ENCODE data around the gene ARRB1.
"Not testable (repeated sequence)": the region's sequence is repeated elsewhere in the genome, so short reads cannot be mapped to it uniquely, and the experiment has no call there.

Gene ARRB1

GRCh38 chr11:75333807-75334140 lies 17.7 kb downstream of the ARRB1 start (continued):
- TF ChIP-seq ZNF561 (tag by site-specific recombination; IDR thresholded peaks at IDR 0.05; ENCODE audit: borderline replicate concordance) (no peak), ZNF341 (tag by site-specific recombination; IDR thresholded peaks at IDR 0.05; ENCODE audit: low read depth) (no peak)

- no peaks in the 10 kb centered on the region for H3K36me3 ChIP-seq (ENCODE audit: control insufficient read depth in 2 of 2, insufficient read depth in 1 of 2, low read length in 2 of 2)
- H3K4me1 ChIP-seq (ENCODE audit: control insufficient read depth, insufficient read depth, low read length): no peaks in the 10 kb centered on the region
- no peaks in the 10 kb centered on the region for H3K9me3 ChIP-seq (ENCODE audit: control insufficient read depth, insufficient read depth, low read depth, low read length)
- ChIA-PET POLR2A (no interaction called here), CTCF (interaction anchor here (2.6 to 4.3 kb wide), 2 partner anchors 51 to 53 kb away, joined by 9 to 40 read pairs; no protein-coding TSS in a partner anchor)
- H3K27ac ChIP-seq (ENCODE audit: extremely low read depth, low read depth, low read length): no peak overlapping the region
- no peak for TF ChIP-seq ZNF501 (tag by site-specific recombination; IDR thresholded peaks at IDR 0.05)
- TF ChIP-seq ZNF692 (tag by site-specific recombination; IDR thresholded peaks at IDR 0.05): no peak
- TF ChIP-seq ZNF561 (tag by site-specific recombination; IDR thresholded peaks at IDR 0.05; ENCODE audit: borderline replicate concordance): no peak
- no peak for TF ChIP-seq ZBTB48 (tag by site-specific recombination; IDR thresholded peaks at IDR 0.05)
- TF ChIP-seq ZNF398 (tag by site-specific recombination; IDR thresholded peaks at IDR 0.05): no peak
- no peak for TF ChIP-seq ZNF600 (tag by site-specific recombination; IDR thresholded peaks at IDR 0.05)
- TF ChIP-seq ZBTB17 (tag by site-specific recombination; IDR thresholded peaks at IDR 0.05): no peak
- TF ChIP-seq ZNF488 (tag by site-specific recombination; IDR thresholded peaks at IDR 0.05): no peak
- no peak for TF ChIP-seq ZNF169 (tag by site-specific recombination; IDR thresholded peaks at IDR 0.05)
- no peak for TF ChIP-seq MZF1 (tag by site-specific recombination; IDR thresholded peaks at IDR 0.05; ENCODE audit: borderline replicate concordance)
- TF ChIP-seq ZNF146 (tag by site-specific recombination; IDR thresholded peaks at IDR 0.05): no peak
- no peak for TF ChIP-seq ZNF624 (tag by site-specific recombination; IDR thresholded peaks at IDR 0.05)
- no peak for TF ChIP-seq ZNF548 (tag by site-specific recombination; IDR thresholded peaks at IDR 0.05)
- no peak for TF ChIP-seq ZNF112 (tag by site-specific recombination; IDR thresholded peaks at IDR 0.05)
- no peak for TF ChIP-seq ZNF394 (tag by site-specific recombination; IDR thresholded peaks at IDR 0.05; ENCODE audit: borderline replicate concordance)
- H3K4me3 ChIP-seq (ENCODE audit: low read depth, low read length): no peak overlapping the region
Measured at GRCh38 chr11:75333022-75333806, 18.2 kb downstream of the ARRB1 start.

GRCh38 chr11:75331761-75332160 lies 19.7 kb downstream of the ARRB1 start:
- H3K36me3 ChIP-seq (ENCODE audit: control insufficient read depth in 2 of 2, insufficient read depth in 1 of 2, low read length in 2 of 2); H3K4me3 ChIP-seq (ENCODE audit: low read depth, low read length); POLR2A ChIA-PET; H3K27ac ChIP-seq (ENCODE audit: extremely low read depth, low read depth, low read length); H3K9me3 ChIP-seq (ENCODE audit: control insufficient read depth, insufficient read depth, low read depth, low read length); H3K4me1 ChIP-seq (ENCODE audit: control insufficient read depth, insufficient read depth, low read length): not testable (repeated sequence)
- CTCF ChIA-PET: interaction anchor here (1.0 to 4.3 kb wide), 2 partner anchors 52 to 56 kb away, joined by 3 to 40 read pairs; no protein-coding TSS in a partner anchor

GRCh38 chr11:75331304-75331703 lies 20.2 kb downstream of the ARRB1 start:
- POLR2A ChIA-PET: not testable (repeated sequence)
- CTCF ChIA-PET: interaction anchor here (4.3 kb wide), 1 partner anchor 53 kb away, joined by 40 read pairs; no protein-coding TSS in a partner anchor

GRCh38 chr11:75330886-75331285 lies 20.6 kb downstream of the ARRB1 start:
- H3K4me3 ChIP-seq (ENCODE audit: low read depth, low read length); H3K9me3 ChIP-seq (ENCODE audit: control insufficient read depth, insufficient read depth, low read depth, low read length); H3K27ac ChIP-seq (ENCODE audit: extremely low read depth, low read depth, low read length); H3K36me3 ChIP-seq (ENCODE audit: control insufficient read depth in 2 of 2, insufficient read depth in 1 of 2, low read length in 2 of 2); H3K4me1 ChIP-seq (ENCODE audit: control insufficient read depth, insufficient read depth, low read length): not testable (repeated sequence)
- POLR2A ChIA-PET: interaction anchor here (1.1 kb wide), 1 partner anchor 10 kb away, joined by 3 read pairs; no protein-coding TSS in a partner anchor
- CTCF ChIA-PET: interaction anchor here (1.3 to 4.3 kb wide), 2 partner anchors 51 to 53 kb away, joined by 4 to 40 read pairs; no protein-coding TSS in a partner anchor

More at GRCh38 chr11:75331304-75331703, 20.2 kb downstream of the ARRB1 start:
- not testable (repeated sequence) for H3K36me3 ChIP-seq (ENCODE audit: control insufficient read depth in 2 of 2, insufficient read depth in 1 of 2, low read length in 2 of 2); H3K4me3 ChIP-seq (ENCODE audit: low read depth, low read length); H3K27ac ChIP-seq (ENCODE audit: extremely low read depth, low read depth, low read length); H3K9me3 ChIP-seq (ENCODE audit: control insufficient read depth, insufficient read depth, low read depth, low read length); H3K4me1 ChIP-seq (ENCODE audit: control insufficient read depth, insufficient read depth, low read length)
